Frontal cortex (tissue), 4 donors: ENCODE results near the gene CEP128. TPM values are rescaled to one million over a fixed set of nuclear protein-coding genes. Genes with fewer than 3 reads are reported as not detected.

ENCODE experiments used
- DNase-seq, 2 donors: peaks; one replicate each; pipeline ENCODE4 v3.0.0; 2012; ENCODE audit warnings: low spot score in 2 of 2
- FAIRE-seq: peaks from 2 replicates; lab custom pipeline; 2012; peaks lifted over from hg19 to GRCh38; lab: Jason Lieb, UNC
- total RNA-seq: library from RNA; depleted of rRNA; stranded (reverse); fragments of >200 nt; gene quantifications from one replicate; pipeline ENCODE4 v1.2.3, GENCODE V29; 2014
- donor health status: control.
- donor health status: control.
- donor health status: control.

CEP128 gene
- 21.6 TPM for total RNA-seq

DNA sequence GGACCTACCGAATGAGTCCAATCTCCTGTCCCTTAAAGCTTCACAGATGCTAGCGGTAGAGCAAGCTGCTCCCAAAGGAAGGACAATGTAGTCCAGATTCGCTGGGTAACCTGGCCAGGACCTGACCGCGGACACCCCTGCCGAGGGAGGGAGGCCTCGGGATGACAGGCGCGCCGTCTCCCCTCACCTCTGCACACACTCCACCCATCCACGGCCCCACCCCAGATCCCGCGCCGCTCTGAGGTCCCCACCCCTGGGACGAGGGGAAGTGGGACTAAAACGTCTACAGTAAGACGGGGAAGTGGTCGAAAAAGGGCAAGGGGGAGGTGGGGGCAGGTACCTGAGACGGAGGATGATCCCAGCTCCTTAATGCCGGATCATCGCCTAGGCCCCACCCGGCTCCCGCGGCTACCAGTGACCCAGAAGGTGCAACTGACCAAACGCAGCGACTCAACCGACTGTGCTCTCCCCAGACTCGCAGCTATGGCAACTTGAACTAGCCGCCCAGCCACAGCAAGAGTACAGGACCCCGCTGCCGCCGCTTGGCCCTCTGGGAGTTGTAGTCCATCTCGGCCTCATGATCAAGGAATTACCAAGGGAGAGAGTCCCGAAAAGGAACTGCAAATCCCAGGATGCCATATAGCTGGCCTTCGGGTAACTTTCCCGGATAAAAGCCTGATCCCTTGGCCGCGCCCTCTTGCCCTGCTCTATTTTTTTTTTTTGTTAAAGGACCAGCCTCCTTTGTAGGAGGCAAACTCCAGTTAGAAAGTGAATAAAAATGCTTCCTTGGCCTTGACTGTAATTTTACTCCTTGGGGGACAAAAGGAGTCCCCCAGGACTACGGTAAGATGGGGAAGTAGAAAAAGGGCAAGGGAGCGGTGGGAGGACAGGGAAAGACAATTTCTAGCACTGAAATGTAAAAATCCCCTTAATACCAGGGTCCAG, at the start of gene CEP128:
Gene CEP128, minus strand, starts transcription at position 498 of the 945 bp plus-strand sequence.
- FAIRE-seq (peak; percentile 94), DNase-seq (peak; percentile 75 to 84)

DNA sequence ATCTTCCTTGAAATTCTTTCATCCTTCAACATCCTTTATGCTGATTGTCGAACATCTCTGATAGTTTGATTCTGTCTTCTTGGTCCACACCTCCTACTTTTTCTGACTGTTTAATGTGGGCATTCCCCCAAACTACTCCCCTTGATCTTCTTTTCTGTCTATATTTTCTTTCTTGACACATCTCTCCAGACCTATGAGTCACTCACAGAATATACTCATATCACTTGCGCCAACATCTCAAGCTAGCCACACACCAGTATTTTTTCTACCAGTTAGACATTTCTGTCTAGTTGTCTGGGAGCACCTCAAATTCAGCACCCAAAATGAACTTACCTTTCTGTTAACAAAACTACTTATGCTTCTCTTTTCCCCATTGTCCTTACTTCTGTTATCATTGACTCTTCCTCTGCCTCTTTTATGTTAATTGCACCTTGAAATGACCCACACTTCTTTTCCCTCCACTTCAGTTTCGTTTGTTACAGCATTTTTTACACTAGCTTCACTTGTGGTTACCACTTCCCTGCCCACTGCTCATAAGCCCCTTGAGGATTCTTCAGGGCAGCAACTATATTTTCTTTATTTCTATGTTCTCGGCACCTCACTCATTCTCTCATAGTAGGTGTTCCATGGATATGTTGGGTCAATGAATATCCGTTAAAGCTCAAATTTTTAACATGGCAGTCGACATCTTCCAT, 47.3 kb upstream of the CEP128 start:
- DNase-seq: no peak
- FAIRE-seq: no peak

DNA sequence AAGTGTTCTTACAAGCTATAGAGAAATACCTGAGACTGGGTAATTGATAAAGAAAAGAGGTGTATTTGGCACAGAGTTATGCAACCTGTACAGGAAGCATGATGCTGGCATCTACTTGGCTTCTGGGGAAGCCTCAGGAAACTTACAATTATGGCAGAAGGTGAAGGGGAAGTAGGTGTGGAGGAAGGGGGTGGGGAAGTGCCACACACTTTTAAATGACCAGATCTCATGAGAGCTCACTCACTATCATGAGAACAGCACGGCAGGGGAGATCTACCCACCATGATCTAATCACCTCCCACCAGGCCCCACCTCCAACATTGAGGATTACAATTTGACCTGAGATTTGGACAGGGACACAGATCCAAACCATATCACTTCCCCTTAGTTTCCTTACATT, 46.7 kb upstream of the CEP128 start:
- no peak for FAIRE-seq
- DNase-seq: no peak

DNA sequence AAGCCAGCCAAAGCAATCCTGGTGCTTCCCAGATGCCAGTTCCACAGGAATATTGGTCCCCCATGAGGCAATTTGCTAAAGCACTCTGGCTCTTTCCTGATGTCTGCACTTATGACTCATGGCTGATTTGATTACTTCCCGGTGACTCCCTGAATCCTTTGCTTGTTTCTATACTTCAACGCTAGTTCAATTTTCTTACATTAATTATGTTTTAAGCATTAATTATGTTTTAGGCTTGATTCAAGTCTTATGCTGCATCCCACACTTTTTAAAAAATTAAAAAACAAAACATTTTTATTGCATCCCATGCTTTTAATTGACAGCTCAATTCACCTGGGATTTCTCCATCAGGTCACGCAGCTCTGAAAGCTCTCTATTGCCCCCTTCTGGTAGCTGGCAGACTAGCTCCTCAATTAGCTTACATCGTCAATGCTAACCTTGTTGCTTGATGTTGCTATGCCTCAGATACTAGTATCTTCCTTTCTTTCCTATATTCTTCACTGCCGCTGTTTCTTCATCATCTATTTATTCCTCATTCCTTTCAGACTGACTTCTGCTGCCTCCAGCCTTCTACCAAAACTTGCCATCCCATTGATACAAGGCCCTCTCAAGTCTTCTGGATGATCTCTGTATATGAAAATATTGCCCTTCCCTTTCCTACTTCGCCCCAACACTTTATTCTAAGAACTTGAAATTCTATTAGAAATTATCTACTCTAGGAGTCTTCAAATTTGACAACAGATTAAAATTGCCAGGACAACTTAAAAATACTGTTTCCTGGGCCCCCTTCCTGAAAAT, 45.9 kb upstream of the CEP128 start:
- FAIRE-seq: peak; percentile 23
- peak; percentile 28 to 59 for DNase-seq

DNA sequence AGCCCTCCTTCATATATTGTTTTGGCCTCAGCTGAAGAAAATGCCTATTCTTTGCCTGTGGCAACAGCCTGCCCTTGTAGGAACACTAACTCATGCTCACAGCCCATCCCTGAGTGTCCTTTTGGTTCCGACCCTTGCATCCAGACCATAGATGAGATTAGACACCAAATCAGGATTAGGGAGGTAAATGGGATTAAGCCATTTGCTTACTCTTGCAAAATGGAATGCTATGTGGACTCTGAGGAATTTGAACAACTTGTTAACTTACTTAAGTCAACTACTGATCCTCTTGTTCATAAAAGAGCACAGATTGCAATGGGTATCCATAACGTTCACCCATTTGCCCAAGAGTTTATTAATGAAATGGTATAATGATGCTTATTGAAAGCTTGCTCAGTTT, 41.2 kb upstream of the CEP128 start:
- FAIRE-seq (no peak), DNase-seq (no peak)

DNA sequence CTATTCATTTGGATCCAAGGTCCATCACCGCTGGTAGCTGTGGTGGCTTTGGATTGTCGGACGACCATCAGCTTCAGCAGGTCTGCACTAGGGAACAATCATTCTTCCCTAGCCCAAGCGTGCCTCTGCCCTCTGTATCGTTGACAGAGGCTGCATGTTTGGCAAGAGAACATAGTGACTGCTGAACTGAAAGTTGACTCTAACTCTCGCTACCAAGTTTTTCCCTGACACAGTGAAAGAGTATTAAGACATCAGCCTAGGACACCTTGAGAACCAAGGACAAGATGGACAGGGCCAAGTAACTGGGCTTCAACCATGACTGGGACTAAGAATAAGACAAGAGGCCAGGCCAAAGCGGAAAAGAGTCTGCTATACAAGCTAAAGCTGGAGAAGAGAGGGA, 40.1 kb upstream of the CEP128 start:
- DNase-seq: no peak
- no peak for FAIRE-seq

DNA sequence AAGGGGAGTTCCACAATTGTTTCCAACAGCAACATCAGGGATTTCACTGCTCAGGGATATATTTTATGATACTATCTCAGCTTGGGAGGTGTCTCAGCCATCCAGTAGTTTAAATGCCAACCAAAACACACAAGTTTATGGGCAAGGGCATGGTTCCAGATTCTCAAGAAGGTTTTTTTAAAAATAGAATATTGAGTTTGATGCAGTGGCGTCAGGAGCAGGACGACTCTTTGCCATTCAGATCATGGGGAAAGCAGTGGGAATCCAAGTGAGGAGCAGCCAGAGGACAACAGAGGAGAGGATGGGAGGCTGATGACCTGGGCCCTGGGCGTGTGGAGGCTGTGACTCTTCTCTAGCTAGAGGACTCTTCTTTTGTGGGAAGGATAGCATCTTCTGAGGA, 39.6 kb upstream of the CEP128 start:
- no peak for FAIRE-seq

DNA sequence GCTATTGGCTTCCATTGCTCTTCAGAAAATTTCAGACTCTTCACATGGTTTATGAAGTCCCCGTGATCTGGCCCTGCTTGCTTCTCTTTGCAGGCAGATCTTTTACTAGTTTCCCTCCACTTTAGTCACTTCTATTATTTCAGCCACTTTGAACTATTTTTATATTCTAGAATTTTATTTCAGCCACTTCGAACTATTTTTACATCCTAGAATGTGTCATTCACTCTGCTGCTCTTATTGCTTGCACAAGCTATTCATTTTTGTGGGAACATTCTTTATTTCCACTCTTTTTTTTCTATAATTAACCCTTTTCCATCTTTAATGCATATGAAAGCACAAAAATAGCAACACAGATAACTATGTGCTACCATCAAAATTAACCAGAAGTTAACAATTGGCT, 38.4 kb upstream of the CEP128 start:
- FAIRE-seq (no peak), DNase-seq (no peak)

More for the DNA sequence above, 39.6 kb upstream of the CEP128 start:
- DNase-seq: no peak

DNA sequence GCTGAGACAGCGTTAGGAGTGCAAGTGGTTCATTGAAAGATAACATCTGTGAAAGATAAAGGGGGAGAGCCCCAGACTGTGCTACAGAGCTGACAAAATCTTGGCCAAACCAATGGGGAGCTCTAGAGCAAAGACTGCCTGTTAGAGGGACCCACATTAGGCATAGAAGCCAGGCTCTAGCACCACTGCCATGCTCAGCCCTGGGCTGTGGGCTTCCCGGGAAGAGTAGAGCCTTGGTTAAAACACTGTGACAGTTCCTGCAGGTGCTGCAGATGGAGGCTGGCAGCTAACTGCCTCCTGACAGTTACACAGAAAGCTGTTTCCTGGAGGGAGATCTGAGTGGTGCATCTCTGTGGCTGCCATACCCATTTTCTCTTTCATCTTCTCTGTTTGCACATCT, 36.9 kb upstream of the CEP128 start:
- DNase-seq (no peak), FAIRE-seq (no peak)

DNA sequence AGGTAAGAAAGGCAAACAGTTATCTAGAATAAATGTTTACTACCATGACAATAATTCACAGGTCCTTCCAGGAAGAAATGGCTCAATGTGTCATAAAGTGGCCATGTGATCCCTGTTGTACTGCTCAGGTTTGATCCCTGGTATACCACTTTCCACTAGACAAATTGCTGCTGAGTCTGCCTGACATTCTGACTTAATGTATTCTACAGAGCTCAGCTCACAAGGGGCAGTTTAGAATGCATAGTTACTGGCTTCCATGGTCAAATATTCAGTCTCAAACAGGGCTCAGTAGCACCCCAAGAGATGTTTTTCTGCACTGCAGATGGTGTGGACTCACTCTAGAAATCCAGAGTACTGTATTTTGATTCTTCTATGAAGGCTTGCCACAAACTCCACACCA, 35.7 kb upstream of the CEP128 start:
- no peak for FAIRE-seq
- DNase-seq: no peak

DNA sequence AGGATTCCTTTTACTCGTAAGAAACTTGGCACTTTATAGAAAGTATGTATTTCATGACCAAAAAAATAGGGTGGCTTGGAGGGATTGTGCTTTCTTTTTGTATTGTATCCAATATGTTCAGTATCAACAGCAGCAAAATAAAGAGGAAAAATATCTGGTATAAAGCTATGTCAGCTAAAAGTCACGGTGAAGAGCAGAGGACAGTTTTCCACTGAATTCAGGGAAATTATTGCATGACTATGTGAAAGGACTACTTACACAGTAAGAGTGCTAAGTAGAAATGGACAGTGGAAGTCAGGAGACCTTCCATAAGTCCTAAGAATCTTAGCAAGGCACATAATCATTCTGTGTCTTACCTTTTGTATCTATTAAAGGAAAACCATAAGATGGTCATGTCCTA, 33.1 kb upstream of the CEP128 start:
- no peak for FAIRE-seq

DNA sequence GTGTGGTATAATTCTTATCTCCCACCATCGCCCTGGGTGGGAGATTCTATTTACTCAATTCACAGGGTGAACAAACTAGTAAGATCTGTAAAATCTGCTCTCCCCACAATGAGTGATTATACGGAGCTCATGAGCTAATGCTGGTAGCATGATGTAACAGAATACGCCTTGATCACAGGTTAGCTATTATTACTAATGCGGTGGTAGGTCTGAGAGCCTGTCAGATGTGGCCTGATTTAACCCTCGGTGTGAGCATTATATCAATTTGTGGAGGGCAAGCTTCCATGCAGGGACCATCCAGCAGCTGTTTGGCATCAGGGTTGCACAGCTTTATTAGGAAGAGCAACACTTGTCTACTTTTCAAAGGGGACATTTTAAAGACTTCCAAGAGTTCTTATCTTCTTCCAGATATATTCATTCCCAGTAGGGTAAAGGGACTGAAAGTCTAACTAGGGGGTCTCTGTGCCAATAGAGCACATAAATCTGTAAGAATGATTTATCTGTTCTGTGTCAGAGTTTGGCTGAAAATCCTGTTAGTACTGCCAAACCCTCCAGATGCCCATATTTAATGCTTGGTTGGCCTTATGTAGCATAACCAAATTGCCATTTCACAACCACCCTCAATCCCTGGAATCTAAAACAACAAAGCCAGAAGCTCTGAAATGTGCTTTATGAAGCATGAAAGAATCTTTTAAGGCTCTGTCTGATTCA, 32.5 kb upstream of the CEP128 start:
- no peak for FAIRE-seq
- DNase-seq: no peak

More for the DNA sequence above, 33.1 kb upstream of the CEP128 start:
- DNase-seq: no peak

DNA sequence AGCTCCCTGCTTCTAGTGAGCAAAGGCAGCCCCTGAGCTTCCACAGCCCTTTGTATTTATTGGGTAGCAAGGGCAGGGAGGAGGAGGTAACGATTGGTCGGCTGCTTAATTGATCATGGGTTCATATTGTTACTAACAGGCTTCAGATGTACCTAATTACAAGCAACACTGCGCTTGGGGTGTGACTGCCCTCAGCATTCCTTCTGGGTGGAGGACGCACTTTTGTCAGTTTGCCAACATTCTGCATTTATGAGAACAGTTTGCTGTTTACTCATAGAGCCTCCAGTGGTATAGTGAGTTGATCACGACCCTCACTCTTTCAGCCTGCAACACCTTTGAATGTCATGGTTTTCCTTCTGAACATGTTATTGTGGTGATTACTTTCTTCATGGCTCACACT, 23.5 kb upstream of the CEP128 start:
- DNase-seq (no peak), FAIRE-seq (no peak)

DNA sequence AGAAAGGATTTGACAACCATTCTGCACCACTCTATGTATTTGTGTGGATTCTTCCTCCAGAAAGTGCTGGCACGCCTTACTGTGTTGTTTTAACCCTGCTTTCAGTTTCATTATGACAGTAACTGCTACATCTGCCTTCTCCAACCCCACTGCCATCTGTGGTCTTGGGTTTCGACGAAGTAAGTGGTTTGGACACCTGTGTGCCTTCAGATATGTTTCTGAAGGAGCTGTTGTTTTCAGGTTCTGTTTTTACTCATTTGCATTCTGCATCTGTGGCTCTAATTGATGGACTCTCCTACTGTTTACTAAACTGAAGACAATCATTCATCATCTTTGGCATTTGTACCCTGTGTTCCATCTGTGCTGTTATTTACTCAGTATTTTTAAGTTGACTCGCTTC, 18.0 kb upstream of the CEP128 start:
- FAIRE-seq: no peak
- DNase-seq: no peak

DNA sequence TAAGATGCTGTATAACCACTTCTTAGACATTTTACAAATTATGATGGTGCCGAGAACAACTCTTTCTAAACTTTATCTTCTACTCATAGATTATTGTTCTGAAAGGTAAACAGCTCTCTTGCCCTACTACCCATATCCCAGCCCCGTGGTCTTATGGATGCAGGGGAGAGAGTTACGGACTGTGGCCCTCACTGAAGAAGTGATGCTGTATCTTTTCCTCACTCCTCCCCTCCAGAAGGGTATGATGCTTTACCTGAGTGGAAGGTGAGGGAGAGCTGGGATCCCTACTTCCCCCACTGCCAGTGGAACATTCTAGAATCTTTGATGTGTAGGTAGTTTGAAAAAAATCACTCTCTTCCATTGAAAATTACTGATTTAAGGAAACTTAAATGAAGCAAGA, 17.4 kb upstream of the CEP128 start:
- FAIRE-seq: no peak

DNA sequence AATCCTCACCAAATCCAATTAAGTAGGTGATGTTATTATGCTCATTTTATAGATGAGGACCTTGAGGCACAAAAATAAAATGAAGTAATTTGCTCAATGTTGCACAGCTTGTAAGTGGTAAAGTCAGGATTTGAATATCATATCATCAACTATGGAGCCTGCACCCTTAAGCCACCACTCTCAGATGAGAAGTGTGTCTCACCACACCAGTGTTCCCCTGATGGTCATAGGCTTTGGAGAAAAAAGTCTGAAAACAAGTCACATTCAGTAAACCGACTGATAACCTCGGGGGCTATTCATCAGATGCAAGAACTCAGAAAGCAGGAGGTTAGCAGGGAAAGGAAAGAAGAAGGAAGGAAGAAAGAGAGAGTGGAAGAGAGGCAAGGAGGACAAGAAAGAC, 16.7 kb upstream of the CEP128 start:
- no peak for FAIRE-seq
- no peak for DNase-seq

More for the DNA sequence above, 17.4 kb upstream of the CEP128 start:
- DNase-seq: no peak

DNA sequence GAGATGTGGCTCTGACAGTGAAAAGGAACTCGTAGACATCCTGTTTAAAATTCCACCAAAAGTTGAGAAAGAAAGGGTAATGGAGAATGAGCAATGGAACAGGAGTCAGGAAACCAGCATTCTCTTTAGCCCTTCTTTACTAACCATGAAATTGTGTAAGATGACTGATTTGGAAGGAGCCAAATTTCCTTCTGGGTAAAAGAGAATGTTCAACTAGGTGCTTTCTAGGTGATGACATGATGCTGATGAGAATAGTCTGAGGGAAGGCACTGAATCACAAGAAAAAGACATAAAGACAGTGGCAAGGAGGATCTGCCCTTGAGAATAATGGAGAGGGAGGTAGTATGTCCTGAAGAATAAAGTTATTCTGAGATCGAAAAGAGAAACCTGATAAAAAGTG, 16.1 kb upstream of the CEP128 start:
- no peak for DNase-seq
- no peak for FAIRE-seq

DNA sequence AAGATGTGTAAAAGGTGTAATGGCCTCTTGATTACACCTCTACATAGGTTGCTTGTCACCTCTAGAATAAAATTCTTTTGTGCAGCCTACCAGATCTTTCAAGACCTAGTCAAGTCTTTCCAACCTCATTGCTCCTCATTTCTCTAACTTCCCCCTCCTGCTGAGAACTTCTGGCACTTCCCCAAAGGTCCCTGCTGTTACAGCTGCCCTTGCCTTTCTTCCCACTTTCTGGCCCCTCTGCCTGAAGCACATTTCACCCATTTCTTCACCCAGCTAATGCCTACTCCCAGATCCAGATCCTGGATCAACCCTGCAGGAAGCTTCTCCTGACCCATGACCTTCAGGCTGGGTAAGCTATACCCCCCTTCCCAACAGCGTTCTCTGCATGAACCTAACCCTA, 15.4 kb upstream of the CEP128 start:
- DNase-seq (no peak), FAIRE-seq (no peak)

DNA sequence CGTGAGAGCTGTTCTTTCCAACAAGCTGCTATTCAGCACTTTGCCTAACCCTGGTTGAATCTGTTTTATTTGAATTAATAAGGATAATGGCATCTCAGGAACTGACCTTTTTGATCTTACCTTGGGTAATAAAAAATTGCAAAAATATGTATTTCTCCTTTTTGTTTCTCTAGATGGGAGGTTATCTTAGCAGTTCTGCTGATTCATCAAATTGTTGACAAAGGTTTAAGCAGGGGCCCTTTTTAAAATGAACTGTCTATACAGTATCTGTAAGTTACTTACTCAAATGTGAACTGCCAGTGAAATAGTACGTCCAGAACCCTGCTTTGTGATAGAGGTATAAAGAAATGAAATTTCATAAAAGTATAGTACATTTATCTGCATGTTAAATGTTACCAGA, 14.6 kb upstream of the CEP128 start:
- DNase-seq: no peak
- no peak for FAIRE-seq

DNA sequence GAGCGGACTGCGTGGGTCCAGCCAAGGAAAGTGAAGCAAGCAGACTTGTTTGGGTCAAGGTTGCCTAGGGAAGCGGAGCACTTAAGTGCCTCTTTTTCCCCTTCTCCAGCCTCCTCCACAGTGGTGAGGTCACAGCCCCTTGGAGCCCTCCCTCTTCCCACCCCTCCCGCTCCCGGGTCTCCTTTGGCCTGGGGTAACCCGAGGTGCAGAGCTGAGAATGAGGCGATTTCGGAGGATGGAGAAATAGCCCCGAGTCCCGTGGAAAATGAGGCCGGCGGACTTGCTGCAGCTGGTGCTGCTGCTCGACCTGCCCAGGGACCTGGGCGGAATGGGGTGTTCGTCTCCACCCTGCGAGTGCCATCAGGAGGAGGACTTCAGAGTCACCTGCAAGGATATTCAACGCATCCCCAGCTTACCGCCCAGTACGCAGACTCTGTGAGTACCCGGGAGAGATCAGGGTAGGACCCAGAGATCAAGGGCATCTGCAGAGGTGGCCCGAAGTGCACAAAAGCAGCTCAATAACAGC, 13.9 kb upstream of the CEP128 start, which contains the start of gene TSHR:
Gene TSHR, plus strand, starts transcription at position 206 of the 526 bp plus-strand sequence. Its CDS starts 60 bp downstream, at position 266.
- no peak for DNase-seq
- FAIRE-seq: no peak
